Thymus (tissue), 11 donors: Measurements from ENCODE around the gene HMG20A. TPM values are rescaled to one million over a fixed set of nuclear protein-coding genes. Genes with fewer than 3 reads are reported as not detected.

Experiments
- DNase-seq, 9 donors: peaks; one replicate each; pipeline ENCODE4 v3.0.0-alpha.2; 2013; ENCODE audit warnings: low spot score in 9 of 9, low read depth in 6 of 9, missing footprints in 1 of 9
- H3K27ac ChIP-seq, 2 donors: one replicate each; pipeline ENCODE4 v1.5.1; 2013; ENCODE audit warnings: control low read depth in 1 of 2, low read depth in 1 of 2, low read length in 1 of 2, mild to moderate bottlenecking in 1 of 2, moderate library complexity in 1 of 2
- H3K27me3 ChIP-seq, 2 donors: one replicate each; pipeline ENCODE4 v1.5.1; 2013; ENCODE audit warnings: low read length in 1 of 2; ENCODE audit not compliant: control insufficient read depth in 2 of 2, insufficient read depth in 1 of 2
- H3K36me3 ChIP-seq, 2 donors: one replicate each; pipeline ENCODE4 v1.5.1; 2013; ENCODE audit warnings: low read length in 1 of 2, mild to moderate bottlenecking in 1 of 2, moderate library complexity in 1 of 2; ENCODE audit not compliant: control insufficient read depth in 2 of 2, insufficient read depth in 2 of 2
- H3K4me1 ChIP-seq, 2 donors: one replicate each; pipeline ENCODE4 v1.5.1; 2013; ENCODE audit warnings: low read length in 2 of 2; ENCODE audit not compliant: control insufficient read depth in 2 of 2, insufficient read depth in 2 of 2
- H3K4me3 ChIP-seq, 2 donors: one replicate each; pipeline ENCODE4 v1.5.1; 2013; ENCODE audit warnings: low read length in 2 of 2, control low read depth in 1 of 2, mild to moderate bottlenecking in 1 of 2
- H3K9me3 ChIP-seq, 2 donors: one replicate each; pipeline ENCODE4 v1.5.1; 2013; ENCODE audit warnings: low read length in 1 of 2, mild to moderate bottlenecking in 1 of 2; ENCODE audit not compliant: control insufficient read depth in 2 of 2, insufficient read depth in 1 of 2
- WGBS: extraction: QIAGEN DNeasy Blood & Tissue Kit; methylation state at CpG from one replicate; pipeline ENCODE4 v1.1.7; 2013; 5-methylcytosine and 5-hydroxymethylcytosine counted together
- polyA plus RNA-seq: library from polyadenylated mRNA; stranded (reverse); fragments of 200-250 nt; gene quantifications from one replicate; pipeline ENCODE4 v1.2.3, GENCODE V29; 2013
- total RNA-seq: library from RNA; stranded (reverse); fragments of 120-200 nt; gene quantifications from one replicate; pipeline ENCODE4 v1.2.4, GENCODE V29; 2013
- donor health status: healthy.

HMG20A gene
- total and polyA plus RNA-seq, 2 donors: 25.8 to 33.0 TPM

DNA sequence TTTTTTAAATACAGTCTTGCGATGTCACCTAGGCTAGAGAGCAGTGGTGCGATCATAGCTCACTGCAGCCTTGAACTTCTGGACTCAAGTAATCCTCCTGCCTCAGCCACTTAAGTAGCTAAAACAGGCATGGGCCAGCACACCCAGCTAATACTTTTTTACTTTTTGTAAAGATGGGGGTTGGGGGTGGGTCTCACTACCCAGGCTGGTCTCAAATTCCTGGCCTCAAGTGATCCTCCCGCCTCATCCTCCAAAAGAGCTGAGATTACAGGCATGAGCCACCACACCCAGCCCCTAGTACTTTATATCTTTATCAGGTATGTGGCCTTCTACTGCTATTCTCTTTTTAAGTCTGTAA lies 9.1 kb upstream of the HMG20A start:
- no peak overlapping the region for H3K27ac ChIP-seq
- 98% methylated on average over 3 of the region's 3 CpGs for WGBS
- peaks cover 5 to 6% of the 10 kb centered on the region in 2 donors for H3K4me1 ChIP-seq
- DNase-seq: no peak
- no peaks in the 10 kb centered on the region for H3K36me3 ChIP-seq
- H3K27me3 ChIP-seq: no peaks in the 10 kb centered on the region
- H3K4me3 ChIP-seq: no peak overlapping the region
- no peaks in the 10 kb centered on the region for H3K9me3 ChIP-seq

DNA sequence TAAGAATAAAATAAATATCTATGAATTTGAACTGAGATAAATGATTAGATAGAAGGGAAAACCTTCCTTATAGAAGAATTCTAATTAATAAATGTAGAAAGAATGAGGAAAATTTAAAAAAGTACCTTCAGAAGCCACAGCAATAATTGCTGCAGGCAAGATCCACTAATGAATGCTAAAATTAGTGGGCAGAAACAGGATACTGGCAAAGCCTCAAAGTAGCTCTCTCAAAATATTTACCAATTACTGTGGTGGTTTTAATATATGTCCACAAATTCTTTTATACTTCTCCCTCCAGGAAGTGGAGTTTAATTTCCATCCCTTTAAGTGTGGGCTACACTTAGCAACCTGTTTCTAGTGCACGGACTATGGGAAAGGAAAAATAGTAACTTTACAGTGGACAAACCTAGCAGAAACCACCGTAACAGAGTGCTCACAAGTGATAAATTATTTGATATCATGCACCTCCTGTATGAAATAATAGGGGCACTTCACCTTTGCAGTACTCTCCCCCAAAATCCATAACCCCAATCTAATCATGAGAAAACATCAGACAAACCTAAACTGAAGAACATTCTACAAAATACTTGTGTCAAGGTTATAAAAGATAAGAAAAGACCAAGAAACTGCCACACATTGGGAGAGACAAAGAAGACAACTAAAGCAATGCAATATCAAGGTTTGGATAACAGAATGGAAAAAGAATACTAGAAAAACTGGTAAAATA lies 7.6 kb upstream of the HMG20A start:
- H3K4me1 ChIP-seq: peaks cover 5 to 6% of the 10 kb centered on the region in 2 donors
- no peaks in the 10 kb centered on the region for H3K36me3 ChIP-seq
- H3K27ac ChIP-seq: no peak overlapping the region

GRCh38 chr15:77413699-77414349 lies 6.9 kb upstream of the HMG20A start:
- whole genome bisulfite sequencing: 97% methylated on average over 4 of the region's 4 CpGs
- no peak overlapping the region for H3K27ac ChIP-seq
- H3K4me3 ChIP-seq: no peak overlapping the region
- H3K27me3 ChIP-seq: no peaks in the 10 kb centered on the region
- H3K36me3 ChIP-seq: no peaks in the 10 kb centered on the region
- H3K4me1 ChIP-seq: peaks cover 9 to 10% of the 10 kb centered on the region in 2 donors
- DNase-seq: no peak
- no peaks in the 10 kb centered on the region for H3K9me3 ChIP-seq

More for the DNA sequence above, 7.6 kb upstream of the HMG20A start:
- DNase-seq: no peak
- Histone ChIP-seq H3K4me3 (no peak overlapping the region), H3K27me3 (no peaks in the 10 kb centered on the region), H3K9me3 (no peaks in the 10 kb centered on the region)
- 95% methylated on average over 2 of the region's 2 CpGs for WGBS

- 96% methylated on average over 2 of the region's 2 CpGs for WGBS
- no peak overlapping the region for H3K4me3 ChIP-seq
- peaks cover 7 to 12% of the 10 kb centered on the region in 2 donors for H3K4me1 ChIP-seq
- no peak for DNase-seq
- peaks cover 0 to 4% of the 10 kb centered on the region in 2 donors for H3K27me3 ChIP-seq
- no peaks in the 10 kb centered on the region for H3K36me3 ChIP-seq
- H3K27ac ChIP-seq: no peak overlapping the region
- no peaks in the 10 kb centered on the region for H3K9me3 ChIP-seq
Observed at GRCh38 chr15:77414789-77415442, 5.8 kb upstream of the HMG20A start.

GRCh38 chr15:77415450-77416147 lies 5.1 kb upstream of the HMG20A start:
- H3K9me3 ChIP-seq: no peaks in the 10 kb centered on the region
- H3K4me3 ChIP-seq: no peak overlapping the region
- peak in 1 of 9 donors; percentile 7 for DNase-seq
- 86% methylated on average over 4 of the region's 4 CpGs for WGBS
- peaks cover 4 to 8% of the 10 kb centered on the region in 2 donors for H3K4me1 ChIP-seq
- no peaks in the 10 kb centered on the region for H3K36me3 ChIP-seq
- H3K27me3 ChIP-seq: peaks cover 0 to 4% of the 10 kb centered on the region in 2 donors
- H3K27ac ChIP-seq: no peak overlapping the region

- 97% methylated on average over 2 of the region's 2 CpGs for WGBS
- Histone ChIP-seq H3K27me3 (peaks cover 0 to 4% of the 10 kb centered on the region in 2 donors), H3K36me3 (no peaks in the 10 kb centered on the region), H3K4me1 (peaks cover 4 to 8% of the 10 kb centered on the region in 2 donors), H3K9me3 (no peaks in the 10 kb centered on the region), H3K4me3 (no peak overlapping the region), H3K27ac (no peak overlapping the region)
- no peak for DNase-seq
Observed at GRCh38 chr15:77416148-77416455, 4.6 kb upstream of the HMG20A start.

GRCh38 chr15:77416954-77417353 lies 3.7 kb upstream of the HMG20A start:
- Histone ChIP-seq H3K9me3 (no peaks in the 10 kb centered on the region), H3K4me3 (no peak overlapping the region), H3K27me3 (peaks cover 0 to 4% of the 10 kb centered on the region in 2 donors), H3K27ac (no peak overlapping the region), H3K36me3 (no peaks in the 10 kb centered on the region), H3K4me1 (peaks cover 6 to 14% of the 10 kb centered on the region in 2 donors)
- DNase-seq: no peak
- 93% methylated on average over 1 of the region's 1 CpG for WGBS

- no peaks in the 10 kb centered on the region for H3K36me3 ChIP-seq
- WGBS: 97% methylated on average over 3 of the region's 3 CpGs
- peaks cover 6 to 14% of the 10 kb centered on the region in 2 donors for H3K4me1 ChIP-seq
- H3K27me3 ChIP-seq: peaks cover 0 to 4% of the 10 kb centered on the region in 2 donors
- H3K9me3 ChIP-seq: no peaks in the 10 kb centered on the region
- no peak overlapping the region for H3K4me3 ChIP-seq
- DNase-seq: no peak
- no peak overlapping the region for H3K27ac ChIP-seq
Observed at GRCh38 chr15:77417602-77418001, 3.1 kb upstream of the HMG20A start.
